Trophoblast cell (in vitro differentiated cells and primary cell): ENCODE data around the gene NR1D2.
A peak's percentile ranks its signal among the peaks of the same experiment; 100 is the strongest.

Experiments used
- DNase-seq, 2 donors: peaks; one replicate each; pipeline ENCODE4 v3.0.0-alpha.2; 2016
- H2AFZ ChIP-seq: 2 replicates; pipeline ENCODE4 v1.6.1; 2013; ENCODE audit warnings: low read length, moderate library complexity, mild to moderate bottlenecking; ENCODE audit not compliant: insufficient read depth, poor library complexity
- H2AK5ac ChIP-seq: 2 replicates; pipeline ENCODE4 v1.6.1; 2013; ENCODE audit warnings: mild to moderate bottlenecking, low read length
- H2BK120ac ChIP-seq: 2 replicates; pipeline ENCODE4 v1.6.1; 2013; ENCODE audit warnings: low read length, mild to moderate bottlenecking, moderate library complexity; ENCODE audit not compliant: insufficient read depth, poor library complexity
- H2BK12ac ChIP-seq: 2 replicates; pipeline ENCODE4 v1.6.1; 2013; ENCODE audit warnings: mild to moderate bottlenecking, low read length, moderate library complexity
- H2BK5ac ChIP-seq: 2 replicates; pipeline ENCODE4 v1.6.1; 2013; ENCODE audit warnings: low read length, low read depth, moderate library complexity, mild to moderate bottlenecking; ENCODE audit not compliant: poor library complexity
- H3K14ac ChIP-seq: 2 replicates; pipeline ENCODE4 v1.6.1; 2013; ENCODE audit warnings: mild to moderate bottlenecking, low read length
- H3K18ac ChIP-seq: 2 replicates; pipeline ENCODE4 v1.6.1; 2013; ENCODE audit warnings: mild to moderate bottlenecking, low read length
- H3K23ac ChIP-seq: 2 replicates; pipeline ENCODE4 v1.6.1; 2013; ENCODE audit warnings: low read length
- H3K27ac ChIP-seq: 2 replicates; pipeline ENCODE4 v1.5.1; 2013; ENCODE audit warnings: low read depth, mild to moderate bottlenecking, inconsistent platforms, low read length, moderate library complexity
- H3K27me3 ChIP-seq: 2 replicates; pipeline ENCODE4 v1.6.1; 2013; ENCODE audit warnings: inconsistent platforms, mild to moderate bottlenecking, low read length, moderate library complexity; ENCODE audit not compliant: insufficient read depth
- H3K36me3 ChIP-seq, 2 experiments: 1 replicate in 1 of 2; 2 replicates in 1 of 2; pipeline ENCODE4 v1.6.1; 2013; ENCODE audit warnings: low read length in 2 of 2, mild to moderate bottlenecking in 2 of 2, moderate library complexity in 1 of 2; ENCODE audit not compliant: insufficient read depth in 2 of 2, control insufficient read depth in 1 of 2
- H3K4ac ChIP-seq: 2 replicates; pipeline ENCODE4 v1.6.1; 2013; ENCODE audit warnings: low read depth, mild to moderate bottlenecking, low read length, moderate library complexity
- H3K4me1 ChIP-seq, 2 experiments: 1 replicate in 1 of 2; 2 replicates in 1 of 2; pipeline ENCODE4 v1.6.1; 2013; ENCODE audit warnings: low read length in 2 of 2, mild to moderate bottlenecking in 2 of 2, moderate library complexity in 1 of 2; ENCODE audit not compliant: insufficient read depth in 2 of 2, control insufficient read depth in 1 of 2
- H3K4me2 ChIP-seq: 2 replicates; pipeline ENCODE4 v1.6.1; 2013; ENCODE audit warnings: inconsistent platforms, mild to moderate bottlenecking, low read length, moderate library complexity
- H3K4me3 ChIP-seq: 2 replicates; pipeline ENCODE4 v1.5.1; 2013; ENCODE audit warnings: mild to moderate bottlenecking, low read depth, low read length, inconsistent platforms
- H3K79me1 ChIP-seq: one replicate; pipeline ENCODE4 v1.6.1; 2013; ENCODE audit warnings: low read length
- H3K79me2 ChIP-seq: 2 replicates; pipeline ENCODE4 v1.6.1; 2013; ENCODE audit warnings: low read length, mild to moderate bottlenecking; ENCODE audit not compliant: control insufficient read depth, insufficient read depth, poor library complexity
- H3K9ac ChIP-seq: 2 replicates; pipeline ENCODE4 v1.6.1; 2013; ENCODE audit warnings: mild to moderate bottlenecking, low read length
- H3K9me3 ChIP-seq: 2 replicates; pipeline ENCODE4 v1.6.1; 2013; ENCODE audit warnings: low read depth, mild to moderate bottlenecking, control low read depth, inconsistent platforms, low read length; ENCODE audit not compliant: insufficient read depth
- H4K12ac ChIP-seq: 2 replicates; pipeline ENCODE4 v1.6.1; 2013; ENCODE audit warnings: low read depth, mild to moderate bottlenecking, low read length, moderate library complexity
- H4K8ac ChIP-seq: 2 replicates; pipeline ENCODE4 v1.6.1; 2013; ENCODE audit warnings: low read depth, mild to moderate bottlenecking, low read length, moderate library complexity
- H4K91ac ChIP-seq: one replicate; pipeline ENCODE4 v1.6.1; 2013; ENCODE audit warnings: low read depth, mild to moderate bottlenecking, low read length, moderate library complexity
- WGBS: extraction: QIAGEN DNeasy Blood & Tissue Kit; methylation state at CpG from one replicate; pipeline ENCODE4 v1.1.7; 2013; ENCODE audit warnings: missing lambda C conversion rate; ENCODE audit not compliant: insufficient read length, insufficient coverage; ENCODE audit errors: extremely low coverage; 5-methylcytosine and 5-hydroxymethylcytosine counted together

Gene NR1D2

GRCh38 chr3:23956701-23957100, 11.6 kb downstream of the NR1D2 start:
- Histone ChIP-seq H3K4me3 (no peak overlapping the region), H4K8ac (no peak overlapping the region), H4K12ac (no peak overlapping the region), H3K27me3 (no peaks in the 10 kb centered on the region), H3K4ac (no peak overlapping the region), H3K79me2 (no peaks in the 10 kb centered on the region), H2AFZ (no peak overlapping the region), H3K4me2 (no peak overlapping the region), H3K9me3 (no peaks in the 10 kb centered on the region), H4K91ac (no peak overlapping the region), H2BK5ac (no peak overlapping the region), H3K9ac (no peak overlapping the region), H3K27ac (no peak overlapping the region), H3K4me1 (peaks cover 0 to 5% of the 10 kb centered on the region in 2 experiments), H2AK5ac (no peak overlapping the region), H3K23ac (no peak overlapping the region), H3K36me3 (peaks cover 4% of the 10 kb centered on the region in 2 experiments), H2BK12ac (no peak overlapping the region), H2BK120ac (no peak overlapping the region), H3K79me1 (no peaks in the 10 kb centered on the region), H3K14ac (no peak overlapping the region), H3K18ac (no peak overlapping the region)
- peak; percentile 15 to 80 for DNase-seq
- no CpG with 5 or more reads among the region's 3 CpGs for WGBS

- no peak overlapping the region for H3K14ac ChIP-seq
- no peaks in the 10 kb centered on the region for H3K9me3 ChIP-seq
- no peak overlapping the region for H3K4ac ChIP-seq
- no peaks in the 10 kb centered on the region for H3K79me2 ChIP-seq
- no peak overlapping the region for H2BK5ac ChIP-seq
- H4K8ac ChIP-seq = no peak overlapping the region
- no CpG with 5 or more reads among the region's 7 CpGs for WGBS
- H2BK12ac ChIP-seq = no peak overlapping the region
- H2BK120ac ChIP-seq = no peak overlapping the region
- no peak overlapping the region for H3K4me2 ChIP-seq
- no peak overlapping the region for H3K27ac ChIP-seq
- peaks cover 6 to 9% of the 10 kb centered on the region in 2 experiments for H3K36me3 ChIP-seq
- H4K91ac ChIP-seq = no peak overlapping the region
- H3K79me1 ChIP-seq = no peaks in the 10 kb centered on the region
- no peak overlapping the region for H3K18ac ChIP-seq
- no peak overlapping the region for H3K4me3 ChIP-seq
- no peaks in the 10 kb centered on the region for H3K27me3 ChIP-seq
- H3K4me1 ChIP-seq = peaks cover 0 to 8% of the 10 kb centered on the region in 2 experiments
- H3K23ac ChIP-seq = no peak overlapping the region
- H3K9ac ChIP-seq = no peak overlapping the region
- H2AK5ac ChIP-seq = no peak overlapping the region
- H4K12ac ChIP-seq = no peak overlapping the region
- peak; percentile 67 to 90 for DNase-seq
- no peak overlapping the region for H2AFZ ChIP-seq
These were observed 14.2 kb downstream of the NR1D2 start for GRCh38 chr3:23959135-23959900.

- Histone ChIP-seq H3K4ac (no peak overlapping the region), H3K9ac (no peak overlapping the region), H2BK5ac (no peak overlapping the region), H3K27me3 (no peaks in the 10 kb centered on the region), H3K23ac (no peak overlapping the region), H3K4me3 (no peak overlapping the region), H3K9me3 (no peaks in the 10 kb centered on the region), H3K27ac (no peak overlapping the region), H4K12ac (no peak overlapping the region), H3K4me1 (peaks cover 0 to 8% of the 10 kb centered on the region in 2 experiments), H3K79me1 (no peaks in the 10 kb centered on the region), H3K4me2 (no peak overlapping the region), H3K36me3 (peaks cover 6 to 11% of the 10 kb centered on the region in 2 experiments), H2BK120ac (no peak overlapping the region), H2AFZ (no peak overlapping the region), H2BK12ac (no peak overlapping the region), H4K8ac (no peak overlapping the region), H3K18ac (no peak overlapping the region), H4K91ac (no peak overlapping the region), H3K14ac (no peak overlapping the region), H3K79me2 (no peaks in the 10 kb centered on the region), H2AK5ac (no peak overlapping the region)
- DNase-seq = no peak
- WGBS = no CpG with 5 or more reads among the region's 1 CpG
These were observed 15.6 kb downstream of the NR1D2 start for GRCh38 chr3:23960649-23961048.

- Histone ChIP-seq H2AFZ (no peak overlapping the region), H4K91ac (no peak overlapping the region), H3K14ac (no peak overlapping the region), H2BK12ac (no peak overlapping the region), H3K79me2 (no peaks in the 10 kb centered on the region), H3K4ac (no peak overlapping the region), H3K9me3 (no peaks in the 10 kb centered on the region), H3K4me3 (no peak overlapping the region), H3K4me1 (peaks cover 0 to 8% of the 10 kb centered on the region in 2 experiments), H2BK120ac (no peak overlapping the region), H3K23ac (no peak overlapping the region), H2AK5ac (no peak overlapping the region), H2BK5ac (no peak overlapping the region), H3K18ac (no peak overlapping the region), H3K9ac (no peak overlapping the region), H3K27me3 (no peaks in the 10 kb centered on the region), H3K79me1 (no peaks in the 10 kb centered on the region), H4K8ac (no peak overlapping the region), H4K12ac (no peak overlapping the region), H3K36me3 (peaks cover 6 to 13% of the 10 kb centered on the region in 2 experiments), H3K27ac (no peak overlapping the region), H3K4me2 (no peak overlapping the region)
- no CpG with 5 or more reads among the region's 1 CpG for WGBS
- peak; percentile 53 to 77 for DNase-seq
These were observed 16.0 kb downstream of the NR1D2 start for GRCh38 chr3:23961066-23961465.
